Endothelial cell (in vitro differentiated cells): ENCODE results near the gene PSMB9. TPM values are rescaled to one million over a fixed set of nuclear protein-coding genes. Genes with fewer than 3 reads are reported as not detected.
A peak's percentile ranks its signal among the peaks of the same experiment; 100 is the strongest.
"Not testable (repeated sequence)": the region's sequence is repeated elsewhere in the genome, so short reads cannot be mapped to it uniquely, and the experiment has no call there.

Source experiments
- DNase-seq: peaks from one replicate; pipeline ENCODE4 v3.0.0; 2021; ENCODE audit warnings: low spot score
- H3K27ac Mint-ChIP-seq: one replicate; pipeline ENCODE4 v1.8.0; 2021; ENCODE audit warnings: mixed read lengths, inconsistent platforms; ENCODE audit not compliant: unreplicated experiment
- H3K27me3 Mint-ChIP-seq: one replicate; pipeline ENCODE4 v1.8.0; 2021; ENCODE audit warnings: mild to moderate bottlenecking, moderate library complexity, mixed read lengths, inconsistent platforms; ENCODE audit not compliant: unreplicated experiment
- H3K36me3 Mint-ChIP-seq: one replicate; pipeline ENCODE4 v1.8.0; 2021; ENCODE audit warnings: mild to moderate bottlenecking, low read depth, mixed read lengths, inconsistent platforms; ENCODE audit not compliant: unreplicated experiment
- H3K4me1 Mint-ChIP-seq: one replicate; pipeline ENCODE4 v1.8.0; 2021; ENCODE audit warnings: mild to moderate bottlenecking, mixed read lengths, inconsistent platforms; ENCODE audit not compliant: unreplicated experiment
- H3K4me3 Mint-ChIP-seq: one replicate; pipeline ENCODE4 v1.8.0; 2021; ENCODE audit warnings: mild to moderate bottlenecking, mixed read lengths, inconsistent platforms; ENCODE audit not compliant: unreplicated experiment
- H3K9me3 Mint-ChIP-seq: one replicate; pipeline ENCODE4 v1.8.0; 2021; ENCODE audit warnings: mixed read lengths, inconsistent platforms; ENCODE audit not compliant: unreplicated experiment
- total RNA-seq: library from RNA; stranded (reverse); fragmentation: NEBNext Ultra II Directional; extraction: Animal tissue kit (Norgen Biotek cat#: 25700); gene quantifications from one replicate; pipeline ENCODE4 v1.2.1, GENCODE V29; 2021; ENCODE audit not compliant: unreplicated experiment
- TF ChIP-seq, protein P1 (sequence below): fragments of 200-600 bp; sonication (generic); IDR thresholded peaks from one replicate; pipeline ENCODE4 v1.5.0; 2021; ENCODE audit warnings: antibody characterized with exemption; ENCODE audit not compliant: unreplicated experiment

The PSMB9 gene
- total RNA-seq, 1 donor from 2014 or later, result not detected

DNA sequence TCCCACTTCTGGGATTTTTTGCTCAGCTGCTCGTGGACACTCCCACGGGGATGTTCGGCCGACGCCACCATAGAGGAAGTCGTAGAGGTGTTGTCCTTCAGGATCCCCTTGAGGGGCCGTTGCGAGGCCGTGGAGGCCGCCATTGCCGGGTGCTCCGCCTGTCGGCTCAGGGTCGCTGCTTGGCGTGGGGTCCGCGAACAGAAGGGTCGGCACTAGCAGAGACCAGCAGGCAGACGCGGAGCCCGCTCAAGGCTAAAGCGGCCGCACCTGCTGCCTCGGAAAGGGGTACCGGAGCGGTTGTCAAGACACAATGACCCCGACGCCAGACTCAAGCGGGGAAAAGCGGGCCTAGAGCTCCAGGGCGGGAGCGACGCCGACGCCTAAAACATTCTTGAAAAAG lies 25.7 kb downstream of the PSMB9 start:
- no peak overlapping the region for H3K27ac Mint-ChIP-seq
- H3K4me1 Mint-ChIP-seq, result no peaks in the 10 kb centered on the region

DNA sequence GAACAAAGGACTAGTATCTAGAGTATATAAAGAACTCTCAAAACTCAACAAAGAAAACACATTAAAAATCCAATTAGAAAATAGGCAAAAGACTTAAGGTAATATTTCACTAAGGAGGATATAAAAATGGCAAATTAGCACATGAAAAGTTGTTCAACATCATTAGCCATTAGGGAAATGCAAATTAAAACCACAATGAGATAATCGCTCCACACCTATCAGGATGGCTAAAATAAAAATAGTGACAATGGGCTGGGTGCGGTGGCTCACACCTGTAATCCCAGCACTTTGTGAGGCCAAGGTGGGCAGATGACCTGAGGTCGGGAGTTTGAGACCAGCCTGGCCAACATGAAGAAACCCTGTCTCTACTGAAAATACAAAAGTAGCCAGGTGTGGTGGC lies 27.0 kb downstream of the PSMB9 start:
- H3K27me3 Mint-ChIP-seq, H3K4me3 Mint-ChIP-seq, H3K9me3 Mint-ChIP-seq, DNase-seq, H3K27ac Mint-ChIP-seq, H3K4me1 Mint-ChIP-seq, H3K36me3 Mint-ChIP-seq: not testable (repeated sequence)

More for the DNA sequence above, 25.7 kb downstream of the PSMB9 start:
- peaks cover 7% of the 10 kb centered on the region for H3K27me3 Mint-ChIP-seq
- H3K9me3 Mint-ChIP-seq, result no peaks in the 10 kb centered on the region
- TF ChIP-seq, protein P1, sequence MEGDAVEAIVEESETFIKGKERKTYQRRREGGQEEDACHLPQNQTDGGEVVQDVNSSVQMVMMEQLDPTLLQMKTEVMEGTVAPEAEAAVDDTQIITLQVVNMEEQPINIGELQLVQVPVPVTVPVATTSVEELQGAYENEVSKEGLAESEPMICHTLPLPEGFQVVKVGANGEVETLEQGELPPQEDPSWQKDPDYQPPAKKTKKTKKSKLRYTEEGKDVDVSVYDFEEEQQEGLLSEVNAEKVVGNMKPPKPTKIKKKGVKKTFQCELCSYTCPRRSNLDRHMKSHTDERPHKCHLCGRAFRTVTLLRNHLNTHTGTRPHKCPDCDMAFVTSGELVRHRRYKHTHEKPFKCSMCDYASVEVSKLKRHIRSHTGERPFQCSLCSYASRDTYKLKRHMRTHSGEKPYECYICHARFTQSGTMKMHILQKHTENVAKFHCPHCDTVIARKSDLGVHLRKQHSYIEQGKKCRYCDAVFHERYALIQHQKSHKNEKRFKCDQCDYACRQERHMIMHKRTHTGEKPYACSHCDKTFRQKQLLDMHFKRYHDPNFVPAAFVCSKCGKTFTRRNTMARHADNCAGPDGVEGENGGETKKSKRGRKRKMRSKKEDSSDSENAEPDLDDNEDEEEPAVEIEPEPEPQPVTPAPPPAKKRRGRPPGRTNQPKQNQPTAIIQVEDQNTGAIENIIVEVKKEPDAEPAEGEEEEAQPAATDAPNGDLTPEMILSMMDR, result no peak
- H3K4me3 Mint-ChIP-seq, result no peak overlapping the region
- no peaks in the 10 kb centered on the region for H3K36me3 Mint-ChIP-seq
- no peak for DNase-seq

DNA sequence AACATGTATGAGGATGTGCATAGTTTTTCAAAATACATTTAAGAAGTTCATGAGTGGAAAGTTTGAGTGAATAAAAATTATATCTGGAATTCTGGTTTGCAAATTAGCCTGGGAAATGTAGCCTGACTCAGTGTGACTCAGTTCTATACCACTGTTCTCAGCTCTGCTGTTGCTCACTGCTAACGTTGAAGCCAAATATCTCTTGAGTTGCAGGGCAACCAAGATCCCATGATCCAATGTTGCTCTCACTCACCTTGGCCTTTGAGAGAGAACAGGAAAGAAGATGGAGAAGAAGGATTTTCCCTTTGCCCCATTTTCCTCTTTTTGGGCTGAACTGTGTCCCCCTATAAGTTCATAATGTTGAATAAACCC lies 28.9 kb downstream of the PSMB9 start:
- no peak overlapping the region for H3K27ac Mint-ChIP-seq
- H3K9me3 Mint-ChIP-seq, result no peaks in the 10 kb centered on the region
- TF ChIP-seq, protein P1, result no peak
- H3K4me3 Mint-ChIP-seq, result no peak overlapping the region
- H3K27me3 Mint-ChIP-seq, result peaks cover 7% of the 10 kb centered on the region
- no peaks in the 10 kb centered on the region for H3K36me3 Mint-ChIP-seq
- no peak for DNase-seq
- no peaks in the 10 kb centered on the region for H3K4me1 Mint-ChIP-seq

DNA sequence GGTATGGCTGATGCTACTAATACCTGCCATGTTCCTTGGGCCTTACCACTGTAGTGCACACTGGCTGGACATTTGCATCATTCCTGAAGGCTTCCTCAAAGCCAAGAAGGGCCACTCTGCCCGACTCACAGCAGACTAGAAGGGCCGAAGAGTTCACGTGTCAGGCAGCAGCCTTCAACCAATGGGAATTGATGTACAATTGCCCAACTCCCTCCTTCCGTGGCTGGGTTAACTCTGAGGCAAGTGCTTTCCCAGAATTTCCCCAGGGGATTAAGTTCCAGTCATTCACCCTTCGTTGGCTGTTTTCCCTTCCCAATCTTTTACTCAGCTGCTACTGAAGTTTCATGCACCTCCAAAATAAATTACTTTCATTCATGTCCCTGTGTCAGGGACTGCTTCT lies 29.8 kb downstream of the PSMB9 start:
- DNase-seq, result no peak
- Mint-ChIP-seq H3K27me3 (peaks cover 7% of the 10 kb centered on the region), H3K27ac (no peak overlapping the region), H3K36me3 (no peaks in the 10 kb centered on the region), H3K9me3 (no peaks in the 10 kb centered on the region), H3K4me1 (no peaks in the 10 kb centered on the region), H3K4me3 (no peak overlapping the region)
- TF ChIP-seq, protein P1, result no peak

DNA sequence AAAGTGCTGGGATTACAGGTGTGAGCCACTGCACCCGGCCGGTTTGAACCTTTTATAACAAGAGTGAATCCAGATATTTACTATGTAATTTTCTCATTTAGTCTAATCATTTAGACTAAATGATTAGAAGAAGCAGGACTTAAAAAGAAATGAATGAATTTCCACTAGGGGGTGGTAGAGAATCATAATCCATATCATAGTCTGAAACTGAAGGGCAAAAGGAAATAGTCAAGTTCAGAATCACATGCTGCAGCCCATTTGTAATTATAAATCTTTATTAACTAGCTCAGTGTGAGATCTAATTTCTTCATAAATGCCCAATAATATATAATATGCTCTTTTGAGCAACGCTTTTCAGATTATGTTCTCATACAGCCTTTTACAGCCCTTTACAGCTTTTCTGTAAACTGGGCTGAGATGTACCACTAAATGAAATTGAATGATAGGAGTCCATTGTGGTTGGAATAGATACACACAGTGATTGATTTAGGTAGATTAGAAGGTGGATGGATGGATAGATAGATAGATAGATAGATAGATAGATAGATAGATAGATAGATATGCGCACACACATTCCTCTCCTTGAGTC lies 31.8 kb downstream of the PSMB9 start:
- no peaks in the 10 kb centered on the region for H3K9me3 Mint-ChIP-seq
- no peak overlapping the region for H3K27ac Mint-ChIP-seq
- peaks cover 7% of the 10 kb centered on the region for H3K27me3 Mint-ChIP-seq
- TF ChIP-seq, protein P1, result peak; percentile 58
- H3K36me3 Mint-ChIP-seq, result no peaks in the 10 kb centered on the region
- H3K4me1 Mint-ChIP-seq, result peaks cover 11% of the 10 kb centered on the region
- DNase-seq, result no peak
- H3K4me3 Mint-ChIP-seq, result no peak overlapping the region
